Neural cell (in vitro differentiated cells): Measurements from ENCODE around the gene MYO1D. TPM values are rescaled to one million over a fixed set of nuclear protein-coding genes. Genes with fewer than 3 reads are reported as not detected.

Experiments used
- H2AFZ ChIP-seq: fragments of 200-600, 300-800 bp; sonication (generic), shearing (Covaris generic); 2 replicates; pipeline ENCODE4 v1.6.0; 2014; ENCODE audit warnings: low read depth, mild to moderate bottlenecking, antibody characterized with exemption, low read length, moderate library complexity
- H3F3A ChIP-seq: fragments of 200-600 bp; shearing (Covaris generic); 2 replicates; pipeline ENCODE4 v1.6.1; 2016; ENCODE audit warnings: mild to moderate bottlenecking, moderate library complexity, mixed read lengths, antibody characterized with exemption, low read length; ENCODE audit not compliant: insufficient read depth, poor library complexity, severe bottlenecking
- H3K27ac ChIP-seq: fragments of 200-600, 300-800 bp; sonication (generic), shearing (Covaris generic); 2 replicates; pipeline ENCODE4 v1.5.1; 2014; ENCODE audit warnings: mild to moderate bottlenecking, low read length, moderate library complexity
- H3K27me3 ChIP-seq: fragments of 300-800, 200-600 bp; sonication (generic), shearing (Covaris generic); 2 replicates; pipeline ENCODE4 v1.6.0; 2014; ENCODE audit warnings: mild to moderate bottlenecking, low read depth, low read length, moderate library complexity; ENCODE audit not compliant: insufficient read depth
- H3K36me3 ChIP-seq: fragments of 300-800, 200-600 bp; sonication (generic), shearing (Covaris generic); 2 replicates; pipeline ENCODE4 v1.5.1; 2014; ENCODE audit warnings: mild to moderate bottlenecking, antibody characterized with exemption, low read length, moderate library complexity; ENCODE audit not compliant: insufficient read depth
- H3K4me2 ChIP-seq: fragments of 300-800, 200-600 bp; sonication (generic), shearing (Covaris generic); 2 replicates; pipeline ENCODE4 v1.6.0; 2014; ENCODE audit warnings: mild to moderate bottlenecking, low read length
- H3K4me3 ChIP-seq: fragments of 300-800, 200-600 bp; sonication (generic), shearing (Covaris generic); 2 replicates; pipeline ENCODE4 v1.5.1; 2014; ENCODE audit warnings: mild to moderate bottlenecking, low read length, moderate library complexity
- H3K79me2 ChIP-seq: fragments of 200-600 bp; shearing (Covaris generic); replicated peaks from 2 replicates; pipeline ENCODE4 v1.6.0; 2014; ENCODE audit warnings: mild to moderate bottlenecking, low read length, moderate library complexity; ENCODE audit not compliant: insufficient read depth
- H3K9ac ChIP-seq: fragments of 300-800, 200-600 bp; sonication (generic), shearing (Covaris generic); 2 replicates; pipeline ENCODE4 v1.6.1; 2016; ENCODE audit warnings: mild to moderate bottlenecking, low read length, mixed read lengths
- H3K9me2 ChIP-seq: fragments of 200-600 bp; shearing (Covaris generic); 2 replicates; pipeline ENCODE4 v1.6.1; 2016; ENCODE audit warnings: mild to moderate bottlenecking, low read length, mixed read lengths; ENCODE audit not compliant: insufficient read depth
- H3K9me3 ChIP-seq: fragments of 200-600, 300-800 bp; sonication (generic), shearing (Covaris generic); 2 replicates; pipeline ENCODE4 v1.6.1; 2016; ENCODE audit warnings: mild to moderate bottlenecking, mixed run types, low read length, moderate library complexity, mixed read lengths
- H4K20me1 ChIP-seq: fragments of 200-600 bp; shearing (Covaris generic); 2 replicates; pipeline ENCODE4 v1.6.1; 2016; ENCODE audit warnings: mild to moderate bottlenecking, mixed run types; ENCODE audit not compliant: insufficient read depth
- CTCF ChIP-seq: fragments of 450-650 bp; IDR thresholded peaks from 2 replicates; pipeline ENCODE4 v1.5.1; 2014; ENCODE audit warnings: antibody characterized with exemption, mild to moderate bottlenecking, moderate library complexity; ENCODE audit not compliant: poor library complexity, severe bottlenecking
- EP300 ChIP-seq: fragments of 450-650 bp; conservative IDR thresholded peaks from 2 replicates; pipeline ENCODE4 v1.6.1; 2014; ENCODE audit warnings: antibody characterized with exemption, mild to moderate bottlenecking, moderate library complexity; ENCODE audit not compliant: poor library complexity, severe bottlenecking
- EZH2 ChIP-seq: fragments of 200-600, 300-800 bp; shearing (Covaris generic), sonication (generic); IDR thresholded peaks from 2 replicates; pipeline ENCODE4 v1.6.1; 2014; ENCODE audit warnings: antibody characterized with exemption, low read length, borderline replicate concordance, mild to moderate bottlenecking; ENCODE audit not compliant: insufficient read depth, poor library complexity, severe bottlenecking
- MXI1 ChIP-seq: fragments of 450-650 bp; conservative IDR thresholded peaks from 2 replicates; pipeline ENCODE4 v1.6.1; 2014; ENCODE audit warnings: antibody characterized with exemption, mild to moderate bottlenecking; ENCODE audit not compliant: poor library complexity, severe bottlenecking
- POLR2AphosphoS5 ChIP-seq: IDR thresholded peaks from 2 replicates; pipeline ENCODE4 v1.6.1; 2012
- RAD21 ChIP-seq: fragments of 450-650 bp; conservative IDR thresholded peaks from 2 replicates; pipeline ENCODE4 v1.6.1; 2014; ENCODE audit warnings: antibody characterized with exemption, mild to moderate bottlenecking, moderate library complexity
- REST ChIP-seq: IDR thresholded peaks from 2 replicates; pipeline ENCODE4 v1.6.1; 2012; ENCODE audit warnings: borderline replicate concordance
- SMC3 ChIP-seq: fragments of 450-650 bp; conservative IDR thresholded peaks from 2 replicates; pipeline ENCODE4 v1.6.1; 2014; ENCODE audit warnings: antibody characterized with exemption, mild to moderate bottlenecking, moderate library complexity; ENCODE audit not compliant: poor library complexity
- TAF1 ChIP-seq: IDR thresholded peaks from 2 replicates; pipeline ENCODE4 v1.6.1; 2012; ENCODE audit warnings: low read depth
- polyA plus RNA-seq: library from polyadenylated mRNA; depleted of rRNA; stranded (reverse); fragments of >200 nt; gene quantifications from 2 replicates; pipeline ENCODE4 v1.2.3, GENCODE V29; 2014

Gene MYO1D
- polyA plus RNA-seq, 1 donor from 2014 or later = 10.7 TPM

- Histone ChIP-seq H3K4me2 (no peak overlapping the region), H3F3A (no peaks in the 10 kb centered on the region), H3K36me3 (no peaks in the 10 kb centered on the region), H3K4me3 (no peak overlapping the region), H3K9me3 (no peaks in the 10 kb centered on the region), H3K27me3 (no peaks in the 10 kb centered on the region), H3K9ac (no peak overlapping the region), H3K27ac (no peak overlapping the region), H3K9me2 (no peaks in the 10 kb centered on the region), H3K79me2 (no peaks in the 10 kb centered on the region), H2AFZ (no peak overlapping the region), H4K20me1 (no peaks in the 10 kb centered on the region)
- TF ChIP-seq RAD21 (no peak), TAF1 (no peak), CTCF (no peak)
Observed at GRCh38 chr17:32564325-32564724, 312.6 kb downstream of the MYO1D start.

- Histone ChIP-seq H3K27me3 (no peaks in the 10 kb centered on the region), H3K4me3 (no peak overlapping the region), H3K9me2 (no peaks in the 10 kb centered on the region), H3K4me2 (no peak overlapping the region), H4K20me1 (no peaks in the 10 kb centered on the region), H3F3A (no peaks in the 10 kb centered on the region), H3K9me3 (no peaks in the 10 kb centered on the region), H3K27ac (no peak overlapping the region), H3K9ac (no peak overlapping the region), H3K36me3 (no peaks in the 10 kb centered on the region), H3K79me2 (no peaks in the 10 kb centered on the region), H2AFZ (no peak overlapping the region)
- TF ChIP-seq TAF1 = no peak
- TF ChIP-seq EZH2 = no peak
- TF ChIP-seq EP300 = no peak
- TF ChIP-seq POLR2AphosphoS5 = no peak
- no peak for TF ChIP-seq REST
- TF ChIP-seq SMC3 = no peak
- no peak for TF ChIP-seq RAD21
- TF ChIP-seq CTCF = no peak
- no peak for TF ChIP-seq MXI1
Observed at GRCh38 chr17:32563583-32563982, 313.3 kb downstream of the MYO1D start.
